Psoas muscle (tissue), 8 donors: ENCODE measurements around the gene LANCL2. TPM values are rescaled to one million over a fixed set of nuclear protein-coding genes. Genes with fewer than 3 reads are reported as not detected.
A peak's percentile ranks its signal among the peaks of the same experiment; 100 is the strongest.

Experiments used
- ATAC-seq, 4 donors: fragments of 200-7000 bp; cut with Tn5 transposase; one replicate each; pipeline ENCODE4 v1.9.1; 2020; ENCODE audit warnings: moderate library complexity in 3 of 4, mild to moderate bottlenecking in 2 of 4
- DNase-seq, 2 donors: peaks; one replicate each; pipeline ENCODE4 v3.0.0-alpha.2; 2020
- H3K27ac ChIP-seq: fragments of 200-600 bp; one replicate; pipeline ENCODE4 v1.8.0; 2022
- H3K27me3 ChIP-seq, 3 donors: fragments of 200-600 bp in 1 of 3; one replicate each; pipeline versions ENCODE4 v1.6.1 to v1.8.0; 2013 to 2022; ENCODE audit warnings: low read length in 2 of 3, mild to moderate bottlenecking in 2 of 3, moderate library complexity in 1 of 3; ENCODE audit not compliant: insufficient read depth in 3 of 3
- H3K36me3 ChIP-seq, 2 donors: fragments of 200-600 bp in 1 of 2; one replicate each; pipeline versions ENCODE4 v1.6.1 to v1.8.0; 2013 to 2022; ENCODE audit warnings: low read depth in 1 of 2, mild to moderate bottlenecking in 1 of 2, moderate library complexity in 1 of 2; ENCODE audit not compliant: insufficient read depth in 1 of 2
- H3K4me1 ChIP-seq: fragments of 200-600 bp; one replicate; pipeline ENCODE4 v1.8.0; 2022
- H3K4me3 ChIP-seq: fragments of 200-600 bp; one replicate; pipeline ENCODE4 v1.8.0; 2022; ENCODE audit warnings: mild to moderate bottlenecking
- H3K9me3 ChIP-seq: fragments of 200-600 bp; one replicate; pipeline ENCODE4 v1.8.0; 2022
- CTCF ChIP-seq: fragments of 200-600 bp; IDR thresholded peaks from one replicate; pipeline ENCODE4 v1.8.0; 2022; ENCODE audit warnings: antibody characterized with exemption
- WGBS, 3 donors: extraction: QIAGEN DNeasy Blood & Tissue Kit; methylation state at CpG; one replicate each; pipeline versions ENCODE4 v1.1.6 to v1.1.7; 2013; 5-methylcytosine and 5-hydroxymethylcytosine counted together
- intact Hi-C, 2 donors: fragments of 100-400 bp; cut with DNase I; formaldehyde crosslinking; loops; one replicate each; pipeline versions ENCODE4 v1.11.0 to v1.14.2; 2022
- polyA plus RNA-seq, 3 donors: library from polyadenylated mRNA; stranded (reverse); fragments of 200-250 nt; gene quantifications; one replicate each; pipeline ENCODE4 v1.2.3, GENCODE V29; 2013
- total RNA-seq, 4 donors: library from RNA; stranded (reverse); fragmentation: NEBNext Ultra II Directional in 2 of 4; extraction: Animal tissue kit (Norgen Biotek cat#: 25700) in 2 of 4; gene quantifications; one replicate each; pipeline versions ENCODE4 v1.2.1 to v1.2.4, GENCODE V29; 2021 to 2023
- donor health status: healthy with polysubstance abuse.
- donor health status: DM: no; HTN: no; CAD: no; lungs with moderate emphysema.
- donor health status: Bipolar disorder and iron deficiency.
- donor health status: healthy.
- donor health status: DM: yes; HTN: yes; CAD: no.
- donor health status: DM: no; HTN: no; CAD: no.
- donor health status: DM: no; HTN: no; CAD: no.
- donor health status: DM: yes; HTN: yes; CAD: no.

LANCL2 gene
- total and polyA plus RNA-seq, 7 donors = 5.4 to 16.9 (median 9.6) TPM

- Histone ChIP-seq H3K36me3 (peaks cover 0 to 9% of the 10 kb centered on the region in 2 donors), H3K4me3 (no peak overlapping the region), H3K4me1 (peaks cover 20% of the 10 kb centered on the region), H3K9me3 (no peaks in the 10 kb centered on the region), H3K27ac (no peak overlapping the region), H3K27me3 (no peaks in the 10 kb centered on the region)
- no peak for TF ChIP-seq CTCF
- peak; percentile 24 to 44 (median 40) for ATAC-seq
- 25 to 55% (median 36%) methylated on average over 12 to 13 of the region's 13 CpGs for WGBS, 3 donors
- intact Hi-C loops = no loop called here
- DNase-seq = no peak
Measured at GRCh38 chr7:55477781-55478374, 112.7 kb downstream of the LANCL2 start.

GRCh38 chr7:55478700-55479099 lies 113.6 kb downstream of the LANCL2 start:
- H3K27ac ChIP-seq = no peak overlapping the region
- H3K4me1 ChIP-seq = peaks cover 20% of the 10 kb centered on the region
- H3K9me3 ChIP-seq = no peaks in the 10 kb centered on the region
- ATAC-seq = peak in 1 of 4 donors; percentile 24
- intact Hi-C loops = no loop called here
- H3K4me3 ChIP-seq = no peak overlapping the region
- peaks cover 0 to 3% of the 10 kb centered on the region in 2 donors for H3K36me3 ChIP-seq
- no peaks in the 10 kb centered on the region for H3K27me3 ChIP-seq
- 69 to 76% (median 70%) methylated on average over 6 of the region's 6 CpGs for WGBS, 3 donors
- no peak for TF ChIP-seq CTCF
- no peak for DNase-seq

GRCh38 chr7:55481155-55481554 lies 116.0 kb downstream of the LANCL2 start:
- no peaks in the 10 kb centered on the region for H3K9me3 ChIP-seq

GRCh38 chr7:55483046-55483445 lies 117.9 kb downstream of the LANCL2 start:
- 96 to 97% (median 97%) methylated on average over 6 of the region's 6 CpGs for WGBS, 3 donors
- no peak for TF ChIP-seq CTCF
- DNase-seq = no peak
- intact Hi-C loops = no loop called here
- H3K9me3 ChIP-seq = no peaks in the 10 kb centered on the region
- no peak overlapping the region for H3K4me3 ChIP-seq
- H3K27ac ChIP-seq = no peak overlapping the region
- no peak for ATAC-seq
- H3K4me1 ChIP-seq = peaks cover 7% of the 10 kb centered on the region
- peaks cover 0 to 24% of the 10 kb centered on the region in 2 donors for H3K36me3 ChIP-seq
- no peaks in the 10 kb centered on the region for H3K27me3 ChIP-seq

More at GRCh38 chr7:55481155-55481554, 116.0 kb downstream of the LANCL2 start:
- Histone ChIP-seq H3K4me3 (no peak overlapping the region), H3K36me3 (peaks cover 0 to 19% of the 10 kb centered on the region in 2 donors), H3K4me1 (peaks cover 20% of the 10 kb centered on the region), H3K27me3 (no peaks in the 10 kb centered on the region), H3K27ac (no peak overlapping the region)
- 64 to 75% (median 68%) methylated on average over 2 of the region's 2 CpGs for WGBS, 3 donors
- ATAC-seq = no peak
- no peak for TF ChIP-seq CTCF
- intact Hi-C loops = no loop called here
- DNase-seq = no peak

Other genes starting within 250 kb of the LANCL2 start
- gene VOPP1, start 207.2 kb downstream of the LANCL2 start, total RNA-seq = 10 to 100 TPM; 21.6 to 31.9 (median 30.5) TPM
- 10 to 100 TPM; 16.3 to 45.7 (median 19.5) TPM for gene VOPP1, start 207.2 kb downstream of the LANCL2 start, polyA plus RNA-seq